GM19193 (cell line): ENCODE measurements around the gene CHST10.

ENCODE experiments used
- POLR2A ChIP-seq: IDR thresholded peaks from 4 replicates; pipeline ENCODE4 v1.6.1; 2011; ENCODE audit not compliant: insufficient read depth, insufficient read length; ENCODE audit errors: extremely low read depth

CHST10 gene

DNA sequence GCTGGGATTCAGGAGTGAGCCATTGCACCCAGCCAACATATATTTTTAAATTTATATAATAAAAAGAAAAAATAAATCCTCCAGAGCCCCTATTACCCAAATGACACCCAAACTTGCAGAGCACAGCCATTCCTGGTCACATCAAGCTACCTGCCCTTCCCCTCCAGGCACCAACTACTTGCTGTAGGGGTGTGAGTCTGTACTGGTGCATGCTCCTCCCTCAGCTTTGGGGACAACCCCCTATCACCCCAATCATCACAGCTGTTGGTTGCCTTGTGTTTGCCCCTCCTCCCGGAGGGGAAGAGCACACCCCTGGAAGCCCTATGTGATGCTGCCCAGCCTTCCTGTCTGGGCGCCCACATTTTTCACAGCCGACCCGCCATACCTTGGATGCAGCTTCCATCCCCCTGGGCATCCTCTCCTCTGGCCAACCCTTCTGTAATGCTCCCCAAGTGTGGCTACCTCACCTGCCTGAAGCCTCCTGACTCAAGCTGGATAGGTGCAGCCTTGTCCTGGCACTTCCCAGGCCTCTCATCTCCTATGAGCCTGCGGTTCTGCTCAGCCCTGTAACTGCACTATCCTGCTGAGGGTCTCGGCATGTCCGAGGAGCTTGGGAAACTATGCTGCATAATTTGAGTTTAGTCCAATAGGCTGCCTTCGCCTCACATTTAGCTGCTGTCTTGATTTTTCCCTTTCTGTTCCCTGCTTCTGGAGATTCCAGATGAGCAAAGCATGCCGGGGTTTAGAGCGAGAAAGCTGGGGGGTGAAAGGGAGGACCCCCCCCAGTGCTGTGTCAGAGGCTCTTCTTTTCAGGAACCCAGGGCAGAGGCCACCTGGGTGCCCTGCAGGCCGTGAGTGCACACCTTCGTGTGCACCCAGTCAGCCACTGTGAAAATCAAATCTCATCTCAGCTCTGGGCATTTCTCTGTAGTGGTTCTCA lies 27.2 kb downstream of the CHST10 start:
- no peak for TF ChIP-seq POLR2A

GRCh38 chr2:100388703-100389102 lies 28.8 kb downstream of the CHST10 start:
- TF ChIP-seq POLR2A, result no peak

GRCh38 chr2:100383954-100384353 lies 33.5 kb downstream of the CHST10 start:
- TF ChIP-seq POLR2A, result no peak

DNA sequence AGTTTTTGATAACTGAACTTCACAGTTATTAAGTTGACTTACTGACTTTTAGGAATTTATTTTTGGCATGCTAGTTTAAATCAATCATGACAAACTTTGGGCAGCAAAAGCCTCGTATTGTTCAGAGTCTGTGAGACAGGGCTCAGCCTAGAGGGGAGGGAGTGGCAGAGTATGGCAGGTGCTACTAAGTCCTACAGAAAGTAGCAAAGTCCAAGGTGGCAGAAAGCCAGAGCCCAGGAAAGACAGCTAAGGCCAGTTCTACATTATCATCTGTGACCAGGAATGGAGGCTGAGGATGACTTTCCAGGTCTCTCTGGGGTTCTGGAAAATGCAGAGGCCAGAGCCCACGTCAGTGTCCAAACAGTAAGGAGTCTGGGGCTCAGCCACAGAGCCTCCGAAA lies 34.2 kb downstream of the CHST10 start:
- TF ChIP-seq POLR2A, result no peak

GRCh38 chr2:100381240-100381639 lies 36.2 kb downstream of the CHST10 start:
- no peak for TF ChIP-seq POLR2A

DNA sequence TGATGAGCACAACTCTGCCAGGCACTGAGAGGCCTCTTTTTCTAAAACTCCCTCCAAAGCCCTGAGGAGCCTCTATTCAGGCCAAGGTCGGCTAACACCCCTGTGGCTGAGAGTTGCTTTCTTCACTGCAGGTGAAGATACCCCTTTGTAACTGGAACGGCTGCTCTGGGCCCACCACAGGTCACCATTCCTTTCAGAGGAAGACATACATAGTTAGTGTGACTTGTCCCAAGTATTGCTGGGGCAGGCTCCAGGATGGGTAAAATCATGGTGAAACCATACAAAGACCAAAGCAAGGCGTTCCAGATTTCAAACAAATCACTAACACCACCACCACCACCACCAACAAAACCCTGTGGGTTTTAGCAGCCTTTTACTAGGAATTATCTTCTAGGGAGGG lies 36.8 kb downstream of the CHST10 start:
- TF ChIP-seq POLR2A, result no peak

DNA sequence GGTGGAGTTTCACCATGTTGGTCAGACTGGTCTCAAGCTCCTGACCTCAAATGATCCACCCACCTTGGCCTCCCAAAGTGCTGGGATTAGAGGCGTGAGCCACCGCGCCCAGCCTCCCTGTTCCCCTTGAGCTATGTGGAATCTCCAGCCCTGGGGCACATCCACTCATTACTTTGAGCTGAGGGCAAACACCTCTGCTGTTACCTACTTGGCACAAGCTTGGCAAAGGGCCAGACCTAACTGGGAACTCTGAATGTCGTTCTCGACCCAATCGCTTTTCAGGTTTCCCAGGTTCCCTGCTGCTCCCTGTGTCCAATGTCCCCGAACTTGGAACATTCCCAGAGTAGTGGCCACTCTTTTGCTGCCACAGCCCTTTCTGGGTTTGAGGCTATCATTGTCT lies 40.6 kb downstream of the CHST10 start:
- no peak for TF ChIP-seq POLR2A

DNA sequence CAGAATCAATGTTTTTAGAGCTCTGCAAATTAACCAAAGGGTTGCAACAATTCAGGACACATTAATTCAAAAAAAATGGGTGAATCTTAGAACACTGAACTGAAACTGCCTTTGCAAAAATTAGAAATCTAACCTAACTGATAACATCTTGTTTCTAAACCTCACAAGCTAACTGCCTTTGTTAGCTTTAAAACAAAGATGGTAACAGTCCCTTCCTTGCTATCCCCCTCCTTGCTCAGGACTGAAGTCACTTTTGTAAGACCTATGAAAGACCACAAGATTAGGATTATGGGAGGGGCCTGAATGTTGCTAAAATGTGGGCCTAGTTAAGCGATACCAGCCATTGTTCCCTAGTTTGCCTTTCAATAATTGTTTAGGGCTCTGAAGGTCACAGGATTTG lies 50.3 kb downstream of the CHST10 start:
- no peak for TF ChIP-seq POLR2A

DNA sequence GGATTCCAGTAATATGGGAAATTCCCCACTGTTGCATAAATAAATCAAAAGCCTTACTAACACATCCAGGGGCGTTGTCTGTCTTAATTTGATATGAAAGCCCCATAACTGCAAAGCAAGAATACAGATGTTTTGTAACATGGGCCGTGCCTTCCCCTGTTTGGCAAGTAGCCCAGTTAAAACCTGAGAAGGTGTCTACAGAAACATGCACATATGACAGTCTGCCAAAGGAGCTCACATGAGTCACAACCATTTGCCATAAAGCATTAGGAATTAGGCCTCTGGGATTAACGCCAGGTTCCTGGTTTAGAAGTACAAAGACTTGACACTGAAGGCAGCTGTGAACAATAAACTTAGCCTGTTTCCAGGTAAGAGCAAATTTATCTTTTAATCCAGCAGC lies 52.0 kb downstream of the CHST10 start:
- TF ChIP-seq POLR2A, result no peak

DNA sequence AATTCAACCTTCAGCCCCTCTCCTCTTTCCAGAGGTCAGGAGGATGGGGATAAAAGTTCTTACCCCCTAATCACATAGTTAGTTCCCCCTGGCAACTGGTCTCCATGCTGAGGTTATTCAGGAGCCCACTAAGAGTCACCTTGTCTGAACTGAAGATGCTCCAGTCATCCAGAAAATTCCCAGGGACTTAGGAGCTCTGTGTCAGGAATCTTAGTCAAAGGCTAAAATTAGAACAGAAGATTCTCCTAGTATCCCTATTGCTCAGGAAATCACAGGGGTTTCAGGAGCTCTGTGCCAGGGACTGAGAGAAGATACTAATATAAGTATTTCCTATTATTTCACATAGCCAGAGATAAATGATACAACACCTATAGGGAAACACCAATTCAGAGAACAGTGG lies 57.9 kb downstream of the CHST10 start:
- no peak for TF ChIP-seq POLR2A

GRCh38 chr2:100358554-100358953 lies 58.9 kb downstream of the CHST10 start:
- no peak for TF ChIP-seq POLR2A

- TF ChIP-seq POLR2A, result no peak
Measured at GRCh38 chr2:100352521-100352920, 64.9 kb downstream of the CHST10 start.

GRCh38 chr2:100350661-100351185 lies 66.7 kb downstream of the CHST10 start:
- TF ChIP-seq POLR2A, result no peak

DNA sequence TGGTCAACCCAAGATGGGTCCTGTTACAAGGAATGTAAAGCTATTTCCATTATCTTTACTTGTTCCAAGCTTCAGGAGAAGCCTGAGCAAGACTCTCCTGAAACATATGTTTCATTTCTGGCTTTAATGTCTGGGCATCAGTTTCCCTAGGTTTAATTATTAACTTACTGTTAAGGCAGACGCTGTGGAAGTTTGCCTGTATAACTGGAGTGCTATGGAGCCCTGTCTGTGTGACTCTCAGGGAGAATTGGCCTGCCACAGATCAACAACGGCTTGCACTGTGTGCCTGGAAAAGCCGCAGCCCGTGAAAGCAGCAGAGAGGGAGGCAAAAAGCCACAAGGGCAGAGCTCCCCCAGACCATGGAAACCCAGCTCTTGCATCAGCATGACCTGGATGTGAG lies 73.0 kb downstream of the CHST10 start:
- no peak for TF ChIP-seq POLR2A
